Measurements from ENCODE around the gene SLC46A2. TPM values are rescaled to one million over a fixed set of nuclear protein-coding genes. Genes with fewer than 3 reads are reported as not detected.

Gene SLC46A2
- total and polyA plus RNA-seq, 2 of the 13 experiments (the other 11 are each of a cell fraction or from before 2014, with no cell fraction given), result not detected

GRCh38 chr9:112861638-112862555 is 28.8 kb downstream of the SLC46A2 start:
- no peak overlapping the region for H3K4me3 ChIP-seq (replicated peaks in 1 of 3; ENCODE audit: insufficient read depth in 1 of 3, low read depth in 2 of 3, low read length in 3 of 3)
- no peak for FAIRE-seq
- CTCF ChIA-PET (ENCODE audit: low intra/inter-chr PET ratio, low total read pairs), result no interaction called here

GRCh38 chr9:112861155-112861554 is 29.5 kb downstream of the SLC46A2 start:
- no peaks in the 10 kb centered on the region for H3K27me3 ChIP-seq (ENCODE audit: control insufficient read depth in 1 of 2, insufficient read depth in 2 of 2, low read length in 2 of 2)
- H3K79me2 ChIP-seq (ENCODE audit: insufficient read depth, low read length), result no peaks in the 10 kb centered on the region
- intact Hi-C loops (cut with micrococcal nuclease; ENCODE audit: unreplicated experiment), result no loop called here
- no peak overlapping the region for H3K27ac ChIP-seq (ENCODE audit: extremely low read length, insufficient read depth, low read length)
- no peak for ATAC-seq
- no peak for FAIRE-seq
- H3K9me3 ChIP-seq (ENCODE audit: low read length), result no peaks in the 10 kb centered on the region
- H2AFZ ChIP-seq (ENCODE audit: low read length), result no peak overlapping the region
- peaks cover 0 to 1% of the 10 kb centered on the region in 2 experiments; a peak in 2 of 5 replicates for H3K36me3 ChIP-seq (replicated peaks in 1 of 2; ENCODE audit: control insufficient read depth in 1 of 2, insufficient read depth in 2 of 2, low read length in 2 of 2)
- ChIA-PET POLR2A (no interaction called here), CTCF (ENCODE audit: low intra/inter-chr PET ratio, low total read pairs) (no interaction called here)
- WGBS (ENCODE audit: low lambda C conversion rate), result 97% methylated on average over 3 of the region's 3 CpGs
- peak; percentile 14 for DNase-seq (ENCODE audit: low spot score)
- H3K4me3 ChIP-seq (replicated peaks in 1 of 3; ENCODE audit: insufficient read depth in 1 of 3, low read depth in 2 of 3, low read length in 3 of 3), result no peak overlapping the region
- no peak overlapping the region for H3K4me2 ChIP-seq (ENCODE audit: low read depth, low read length)
- in situ Hi-C loops (cut with HindIII; ENCODE audit: extremely low pct_ligation_motif_present, low pct_unique_long_range_greater_than_20kb), result no loop called here
- H4K20me1 ChIP-seq (ENCODE audit: insufficient read depth, low read length), result no peaks in the 10 kb centered on the region
- BruUV-seq (replicated peaks), result no TSS peak
- no peak overlapping the region for H3K9ac ChIP-seq (ENCODE audit: insufficient read depth, low read depth, low read length)
- H3K4me1 ChIP-seq (ENCODE audit: insufficient read depth, low read length), result peaks cover 8% of the 10 kb centered on the region
- no peak for TF ChIP-seq ZNF570 (CRISPR knock-in tag; IDR thresholded peaks at IDR 0.05; ENCODE audit: borderline replicate concordance)

More at GRCh38 chr9:112861638-112862555, 28.8 kb downstream of the SLC46A2 start:
- no peaks in the 10 kb centered on the region for H3K9me3 ChIP-seq (ENCODE audit: low read length)
- H3K27me3 ChIP-seq (ENCODE audit: control insufficient read depth in 1 of 2, insufficient read depth in 2 of 2, low read length in 2 of 2), result no peaks in the 10 kb centered on the region
- H4K20me1 ChIP-seq (ENCODE audit: insufficient read depth, low read length), result no peaks in the 10 kb centered on the region
- no TSS peak for BruUV-seq (replicated peaks)
- TF ChIP-seq ZNF367 (CRISPR knock-in tag; IDR thresholded peaks at IDR 0.05; ENCODE audit: borderline replicate concordance) (no peak), HINFP (CRISPR knock-in tag; IDR thresholded peaks at IDR 0.05; ENCODE audit: low read depth) (no peak), MBNL3 (CRISPR knock-in tag; conservative IDR thresholded peaks at IDR 0.05) (no peak), SATB2 (CRISPR knock-in tag; IDR thresholded peaks at IDR 0.05) (no peak), MAF1 (CRISPR knock-in tag; IDR thresholded peaks at IDR 0.05; ENCODE audit: borderline replicate concordance) (no peak)
- intact Hi-C loops (cut with micrococcal nuclease; ENCODE audit: unreplicated experiment), result no loop called here
- H3K9ac ChIP-seq (ENCODE audit: insufficient read depth, low read depth, low read length), result no peak overlapping the region
- H2AFZ ChIP-seq (ENCODE audit: low read length), result no peak overlapping the region
- 97% methylated on average over 19 of the region's 19 CpGs for WGBS (ENCODE audit: low lambda C conversion rate)
- POLR2A ChIA-PET, result no interaction called here
- H3K4me1 ChIP-seq (ENCODE audit: insufficient read depth, low read length), result peaks cover 9% of the 10 kb centered on the region
- DNase-seq (ENCODE audit: low spot score) (no peak), ATAC-seq (no peak)
- H3K36me3 ChIP-seq (replicated peaks in 1 of 2; ENCODE audit: control insufficient read depth in 1 of 2, insufficient read depth in 2 of 2, low read length in 2 of 2), result peaks cover 0 to 1% of the 10 kb centered on the region in 2 experiments; a peak in 2 of 5 replicates
- H3K4me2 ChIP-seq (ENCODE audit: low read depth, low read length), result no peak overlapping the region
- no peaks in the 10 kb centered on the region for H3K79me2 ChIP-seq (ENCODE audit: insufficient read depth, low read length)
- in situ Hi-C loops (cut with HindIII; ENCODE audit: extremely low pct_ligation_motif_present, low pct_unique_long_range_greater_than_20kb), result no loop called here
- H3K27ac ChIP-seq (ENCODE audit: extremely low read length, insufficient read depth, low read length), result no peak overlapping the region
